MCF 10A (cell line): ENCODE measurements around the gene SRD5A1. TPM values are rescaled to one million over a fixed set of nuclear protein-coding genes. Genes with fewer than 3 reads are reported as not detected.

ENCODE experiments used
- BruUV-seq: library from RNA; stranded (reverse); fragments of 400-500 nt; replicated peaks from 2 replicates; lab custom pipeline; 2021; lab: Mats Ljungman, UMichigan
- CTCF ChIA-PET: fragments of 300-600 bp; sonication (Branson Sonifier 250); formaldehyde crosslinking; extraction: SDS; loops from one replicate; lab custom pipeline; 2021; ENCODE audit warnings: antibody characterized with exemption, inconsistent platforms; lab: Yijun Ruan, JAX
- POLR2A ChIA-PET: fragments of 300-600, 350-650 bp; sonication (Branson Sonifier 250); formaldehyde crosslinking; extraction: SDS; loops from one replicate; lab custom pipeline; 2020; ENCODE audit warnings: antibody characterized with exemption, inconsistent platforms; lab: Yijun Ruan, JAX
- DNase-seq: peaks from one replicate; pipeline ENCODE4 v3.0.0-alpha.2; 2018; ENCODE audit not compliant: unreplicated experiment
- H3K27ac Mint-ChIP-seq: one replicate; pipeline ENCODE4 v1.8.0; 2022; ENCODE audit warnings: mild to moderate bottlenecking, low read depth, mixed read lengths; ENCODE audit not compliant: unreplicated experiment
- H3K27me3 Mint-ChIP-seq: one replicate; pipeline ENCODE4 v1.8.0; 2022; ENCODE audit warnings: mixed read lengths; ENCODE audit not compliant: insufficient read depth, unreplicated experiment
- H3K36me3 Mint-ChIP-seq: one replicate; pipeline ENCODE4 v1.8.0; 2022; ENCODE audit warnings: mild to moderate bottlenecking, moderate library complexity, mixed read lengths; ENCODE audit not compliant: insufficient read depth, unreplicated experiment
- H3K4me1 Mint-ChIP-seq: one replicate; pipeline ENCODE4 v1.8.0; 2022; ENCODE audit warnings: mixed read lengths; ENCODE audit not compliant: insufficient read depth, unreplicated experiment
- H3K4me3 Mint-ChIP-seq: one replicate; pipeline ENCODE4 v1.8.0; 2022; ENCODE audit warnings: mild to moderate bottlenecking, moderate library complexity, mixed read lengths; ENCODE audit not compliant: unreplicated experiment
- H3K9me3 Mint-ChIP-seq: one replicate; pipeline ENCODE4 v1.8.0; 2022; ENCODE audit warnings: mixed read lengths; ENCODE audit not compliant: unreplicated experiment
- intact Hi-C: fragments of 100-400 bp; cut with micrococcal nuclease; formaldehyde crosslinking; loops from 2 replicates; pipeline ENCODE4 v1.14.1; 2022
- total RNA-seq: library from RNA; stranded (reverse); gene quantifications from 2 replicates; pipeline ENCODE4 v1.2.3, GENCODE V29; 2022
- TF ChIP-seq, protein P1 (sequence below): fragments of 200-600 bp; IDR thresholded peaks from one replicate; pipeline ENCODE4 v1.8.0; 2022; ENCODE audit warnings: antibody characterized with exemption, mild to moderate bottlenecking; ENCODE audit not compliant: unreplicated experiment

The SRD5A1 gene
- total RNA-seq, 1 experiment from 2014 or later, result 12.4 TPM

DNA sequence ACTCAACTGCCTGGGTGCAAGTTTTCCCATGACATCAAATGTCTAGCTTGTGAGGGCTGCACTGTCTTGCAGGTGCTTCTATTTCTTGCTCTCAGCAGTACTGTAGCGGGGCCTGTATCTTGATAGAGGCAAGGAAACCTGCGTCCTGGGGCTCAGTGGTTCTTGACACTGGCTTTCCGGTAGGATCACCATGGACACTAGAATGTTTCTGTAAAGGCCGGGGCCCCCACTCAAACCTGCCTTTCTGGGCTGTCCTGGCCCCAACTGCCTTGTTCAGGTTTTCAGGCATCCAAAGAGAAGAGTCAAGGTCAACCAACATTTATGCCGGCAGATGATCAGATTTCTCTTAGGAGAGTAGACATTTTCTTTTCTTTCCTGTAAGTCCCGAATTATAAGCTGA lies 53.3 kb downstream of the SRD5A1 start:
- ChIA-PET CTCF (no interaction called here), POLR2A (interaction anchor here (1.5 to 1.6 kb wide), 2 partner anchors 10 to 18 kb away, joined by 3 to 5 read pairs; no protein-coding TSS in a partner anchor)
- TF ChIP-seq, protein P1, sequence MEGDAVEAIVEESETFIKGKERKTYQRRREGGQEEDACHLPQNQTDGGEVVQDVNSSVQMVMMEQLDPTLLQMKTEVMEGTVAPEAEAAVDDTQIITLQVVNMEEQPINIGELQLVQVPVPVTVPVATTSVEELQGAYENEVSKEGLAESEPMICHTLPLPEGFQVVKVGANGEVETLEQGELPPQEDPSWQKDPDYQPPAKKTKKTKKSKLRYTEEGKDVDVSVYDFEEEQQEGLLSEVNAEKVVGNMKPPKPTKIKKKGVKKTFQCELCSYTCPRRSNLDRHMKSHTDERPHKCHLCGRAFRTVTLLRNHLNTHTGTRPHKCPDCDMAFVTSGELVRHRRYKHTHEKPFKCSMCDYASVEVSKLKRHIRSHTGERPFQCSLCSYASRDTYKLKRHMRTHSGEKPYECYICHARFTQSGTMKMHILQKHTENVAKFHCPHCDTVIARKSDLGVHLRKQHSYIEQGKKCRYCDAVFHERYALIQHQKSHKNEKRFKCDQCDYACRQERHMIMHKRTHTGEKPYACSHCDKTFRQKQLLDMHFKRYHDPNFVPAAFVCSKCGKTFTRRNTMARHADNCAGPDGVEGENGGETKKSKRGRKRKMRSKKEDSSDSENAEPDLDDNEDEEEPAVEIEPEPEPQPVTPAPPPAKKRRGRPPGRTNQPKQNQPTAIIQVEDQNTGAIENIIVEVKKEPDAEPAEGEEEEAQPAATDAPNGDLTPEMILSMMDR, result no peak
- Mint-ChIP-seq H3K4me3 (no peak overlapping the region), H3K9me3 (peaks cover 7% of the 10 kb centered on the region), H3K36me3 (no peaks in the 10 kb centered on the region), H3K27me3 (peaks cover 37% of the 10 kb centered on the region), H3K4me1 (no peaks in the 10 kb centered on the region), H3K27ac (no peak overlapping the region)
- BruUV-seq, result no TSS peak
- intact Hi-C loops, result no loop called here
- no peak for DNase-seq

DNA sequence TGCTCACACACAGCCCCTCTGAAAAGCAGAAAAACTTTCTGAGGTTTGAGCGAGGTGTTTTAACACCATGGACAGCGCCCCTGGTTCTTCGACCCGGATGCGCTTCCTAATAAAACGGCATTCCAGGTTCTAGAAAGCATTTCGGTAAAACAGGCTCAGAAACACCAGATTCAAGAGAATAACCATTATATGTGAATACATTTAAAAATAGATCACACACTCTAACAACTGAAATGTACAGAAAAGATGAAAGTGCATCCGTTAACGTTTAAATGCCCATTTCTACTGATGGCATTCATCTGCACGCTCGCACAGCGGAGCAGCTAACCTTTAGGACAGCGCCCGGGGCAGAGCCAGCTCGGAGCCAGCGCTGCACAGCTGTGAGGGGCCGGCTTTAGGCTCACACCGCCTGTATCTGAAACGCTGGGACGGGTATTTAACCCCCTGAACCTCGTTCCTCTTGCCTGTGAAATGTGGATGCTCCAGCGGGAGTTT lies 53.7 kb downstream of the SRD5A1 start:
- no peak for DNase-seq
- POLR2A ChIA-PET, result interaction anchor here (1.5 to 1.6 kb wide), 2 partner anchors 11 to 17 kb away, joined by 3 to 5 read pairs; no protein-coding TSS in a partner anchor

DNA sequence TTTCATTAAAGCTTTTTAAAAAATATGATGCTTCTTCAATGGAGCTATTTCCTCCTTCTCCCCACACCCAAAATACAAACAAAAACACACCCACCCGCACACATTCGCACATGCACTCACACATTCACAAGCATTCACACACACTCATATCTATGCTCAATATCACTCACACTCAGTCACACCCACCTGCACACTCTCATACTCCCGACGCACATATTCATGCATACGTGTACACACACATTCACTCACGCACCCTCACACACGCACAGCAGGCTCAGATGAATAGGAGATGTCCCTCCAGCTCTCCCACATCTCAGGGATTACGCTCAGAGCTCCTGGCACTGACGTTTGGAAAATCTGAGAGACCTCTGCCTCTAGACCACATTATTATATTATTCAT lies 54.3 kb downstream of the SRD5A1 start:
- Mint-ChIP-seq H3K27me3 (peaks cover 37% of the 10 kb centered on the region), H3K9me3 (peaks cover 7% of the 10 kb centered on the region), H3K27ac (no peak overlapping the region), H3K36me3 (no peaks in the 10 kb centered on the region), H3K4me1 (no peaks in the 10 kb centered on the region), H3K4me3 (no peak overlapping the region)
- POLR2A ChIA-PET, result interaction anchor here (1.5 kb wide), 1 partner anchor 11 kb away, joined by 3 read pairs; no protein-coding TSS in a partner anchor
- TF ChIP-seq, protein P1, result no peak
- intact Hi-C loops, result no loop called here
- no TSS peak for BruUV-seq
- no peak for DNase-seq
- CTCF ChIA-PET, result interaction anchor here (0.6 to 0.7 kb wide), 2 partner anchors 24 to 79 kb away, joined by 3 to 5 read pairs; no protein-coding TSS in a partner anchor

More for the DNA sequence above, 53.7 kb downstream of the SRD5A1 start:
- BruUV-seq, result no TSS peak
- CTCF ChIA-PET, result interaction anchor here (0.6 kb wide), 1 partner anchor 80 kb away, joined by 3 read pairs; no protein-coding TSS in a partner anchor
- no peaks in the 10 kb centered on the region for H3K36me3 Mint-ChIP-seq
- no peak overlapping the region for H3K27ac Mint-ChIP-seq
- H3K4me1 Mint-ChIP-seq, result no peaks in the 10 kb centered on the region
- TF ChIP-seq, protein P1, result no peak
- intact Hi-C loops, result no loop called here
- no peak overlapping the region for H3K4me3 Mint-ChIP-seq
- H3K27me3 Mint-ChIP-seq, result peaks cover 35% of the 10 kb centered on the region
- peaks cover 7% of the 10 kb centered on the region for H3K9me3 Mint-ChIP-seq

DNA sequence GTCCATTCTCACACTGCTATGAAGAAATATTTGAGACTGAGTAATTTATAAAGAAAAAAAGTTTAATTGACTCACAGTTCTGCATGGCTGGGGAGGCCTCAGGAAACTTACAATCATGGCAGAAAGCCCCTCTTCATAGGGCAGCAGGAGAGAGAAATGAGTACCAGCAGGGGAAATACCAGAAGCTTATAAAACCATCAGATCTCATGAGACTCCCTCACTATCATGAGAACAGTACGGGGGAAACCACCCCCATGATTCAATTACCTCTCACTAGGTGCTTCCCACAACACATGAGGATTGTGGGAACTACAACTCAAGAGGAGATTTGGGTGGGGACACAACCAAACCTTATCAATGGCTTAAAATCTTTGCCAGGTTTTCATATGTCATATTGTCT lies 59.7 kb downstream of the SRD5A1 start:
- intact Hi-C loops, result no loop called here
- POLR2A ChIA-PET, result no interaction called here
- BruUV-seq, result no TSS peak
- TF ChIP-seq, protein P1, result no peak
- no peak overlapping the region for H3K27ac Mint-ChIP-seq
- CTCF ChIA-PET, result interaction anchor here (0.9 to 1.1 kb wide), 2 partner anchors 8 to 47 kb away, joined by 3 to 4 read pairs; no protein-coding TSS in a partner anchor
- H3K4me1 Mint-ChIP-seq, result no peaks in the 10 kb centered on the region
- no peak overlapping the region for H3K4me3 Mint-ChIP-seq
- H3K36me3 Mint-ChIP-seq, result no peaks in the 10 kb centered on the region
- no peaks in the 10 kb centered on the region for H3K9me3 Mint-ChIP-seq
- H3K27me3 Mint-ChIP-seq, result peaks cover 46% of the 10 kb centered on the region
- no peak for DNase-seq
